Measurements from ENCODE around the gene ASB3. TPM values are rescaled to one million over a fixed set of nuclear protein-coding genes. Genes with fewer than 3 reads are reported as not detected.

ASB3 gene
- total RNA-seq, 2 donors from 2014 or later: 37.9 to 40.3 TPM

- H3K4me3 Mint-ChIP-seq: no peak overlapping the region
- peaks cover 41% of the 10 kb centered on the region for H3K36me3 Mint-ChIP-seq (ENCODE audit: low read depth)
- H3K36me3 ChIP-seq (ENCODE audit: control insufficient read depth, insufficient read depth, low read length): peaks cover 25% of the 10 kb centered on the region
- no peaks in the 10 kb centered on the region for H3K27me3 ChIP-seq (ENCODE audit: control insufficient read depth, insufficient read depth, low read length, poor library complexity, severe bottlenecking)
- H3K27ac ChIP-seq (ENCODE audit: low read depth, low read length): no peak overlapping the region
- no peak overlapping the region for H3K27ac Mint-ChIP-seq
- WGBS, 2 experiments (ENCODE audit: insufficient coverage in 1 of 2, insufficient read length in 1 of 2): 96% methylated on average over 2 of the region's 2 CpGs; no CpG with 5 or more reads in 1 of the 2 experiments
- no peaks in the 10 kb centered on the region for H3K9me3 ChIP-seq (ENCODE audit: control insufficient read depth, low read length)
- H3K27me3 Mint-ChIP-seq (ENCODE audit: insufficient read depth): no peaks in the 10 kb centered on the region
- H3K9ac ChIP-seq (ENCODE audit: extremely low read depth, low read length, poor library complexity, severe bottlenecking): no peak overlapping the region
- peaks cover 8% of the 10 kb centered on the region for H3K4me1 Mint-ChIP-seq
- no peak for TF ChIP-seq CTCF (conservative IDR thresholded peaks at IDR 0.05)
- DNase-seq: no peak
- no peak overlapping the region for H3K4me3 ChIP-seq (ENCODE audit: low read length)
- no peaks in the 10 kb centered on the region for H3K9me3 Mint-ChIP-seq
- H3K4me1 ChIP-seq (ENCODE audit: control insufficient read depth, insufficient read depth, low read length): no peaks in the 10 kb centered on the region
Observed at GRCh38 chr2:53744395-53745065, 42.2 kb downstream of the ASB3 start.

GRCh38 chr2:53740170-53740569 lies 46.6 kb downstream of the ASB3 start:
- no peak for DNase-seq
- peaks cover 14% of the 10 kb centered on the region for H3K36me3 ChIP-seq (ENCODE audit: control insufficient read depth, insufficient read depth, low read length)
- H3K9me3 ChIP-seq (ENCODE audit: control insufficient read depth, low read length): peaks cover under 1% of the 10 kb centered on the region
- peak; percentile 70 for TF ChIP-seq CTCF (conservative IDR thresholded peaks at IDR 0.05)
- H3K9ac ChIP-seq (ENCODE audit: extremely low read depth, low read length, poor library complexity, severe bottlenecking): no peak overlapping the region
- Mint-ChIP-seq H3K27me3 (ENCODE audit: insufficient read depth) (no peaks in the 10 kb centered on the region), H3K36me3 (ENCODE audit: low read depth) (peaks cover 20% of the 10 kb centered on the region), H3K4me3 (no peak overlapping the region), H3K4me1 (peaks cover 8% of the 10 kb centered on the region), H3K9me3 (peaks cover 1% of the 10 kb centered on the region), H3K27ac (no peak overlapping the region)
- H3K4me1 ChIP-seq (ENCODE audit: control insufficient read depth, insufficient read depth, low read length): no peaks in the 10 kb centered on the region
- no peaks in the 10 kb centered on the region for H3K27me3 ChIP-seq (ENCODE audit: control insufficient read depth, insufficient read depth, low read length, poor library complexity, severe bottlenecking)
- H3K27ac ChIP-seq (ENCODE audit: low read depth, low read length): no peak overlapping the region
- H3K4me3 ChIP-seq (ENCODE audit: low read length): no peak overlapping the region

GRCh38 chr2:53739032-53739431 lies 47.7 kb downstream of the ASB3 start:
- no peak overlapping the region for H3K4me3 ChIP-seq (ENCODE audit: low read length)
- H3K27ac ChIP-seq (ENCODE audit: low read depth, low read length): no peak overlapping the region
- H3K27me3 ChIP-seq (ENCODE audit: control insufficient read depth, insufficient read depth, low read length, poor library complexity, severe bottlenecking): no peaks in the 10 kb centered on the region
- Mint-ChIP-seq H3K4me3 (no peak overlapping the region), H3K9me3 (peaks cover 10% of the 10 kb centered on the region), H3K4me1 (peaks cover 8% of the 10 kb centered on the region), H3K36me3 (ENCODE audit: low read depth) (peaks cover 30% of the 10 kb centered on the region), H3K27ac (no peak overlapping the region), H3K27me3 (ENCODE audit: insufficient read depth) (no peaks in the 10 kb centered on the region)
- DNase-seq: no peak
- H3K36me3 ChIP-seq (ENCODE audit: control insufficient read depth, insufficient read depth, low read length): peaks cover 22% of the 10 kb centered on the region
- no peak for TF ChIP-seq CTCF (conservative IDR thresholded peaks at IDR 0.05)
- peaks cover 9% of the 10 kb centered on the region for H3K9me3 ChIP-seq (ENCODE audit: control insufficient read depth, low read length)
- H3K4me1 ChIP-seq (ENCODE audit: control insufficient read depth, insufficient read depth, low read length): no peaks in the 10 kb centered on the region
- WGBS, 2 experiments (ENCODE audit: insufficient coverage in 1 of 2, insufficient read length in 1 of 2): 60% methylated on average over 1 of the region's 1 CpG; no CpG with 5 or more reads in 1 of the 2 experiments
- H3K9ac ChIP-seq (ENCODE audit: extremely low read depth, low read length, poor library complexity, severe bottlenecking): no peak overlapping the region
